UCSD-AML1 (cell line): ENCODE measurements around the gene OR4F15.

Experiments
- DNase-seq: peaks from one replicate; lab custom pipeline; 2025; ENCODE audit not compliant: unreplicated experiment; lab: John Stamatoyannopoulos, UW

The OR4F15 gene

DNA sequence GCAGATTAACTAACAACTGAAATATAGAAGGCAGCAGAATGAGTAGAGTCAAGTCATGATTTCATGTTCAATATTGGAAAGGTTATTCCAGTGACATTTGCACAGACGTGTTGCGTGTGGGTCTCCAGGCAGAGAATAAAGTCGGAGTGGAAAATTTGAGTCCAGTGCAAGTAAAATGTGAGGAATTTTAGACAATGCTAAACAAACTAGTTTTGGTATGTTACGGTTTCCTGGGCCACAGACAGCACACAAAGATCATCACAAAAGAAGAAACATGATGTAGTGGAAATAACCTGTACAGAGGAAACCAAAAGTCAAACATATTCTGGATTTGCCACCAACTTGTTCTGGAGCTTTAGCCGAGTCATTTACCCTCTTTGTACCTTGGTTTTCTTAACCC lies 8.3 kb upstream of the OR4F15 start:
- no peak for DNase-seq

DNA sequence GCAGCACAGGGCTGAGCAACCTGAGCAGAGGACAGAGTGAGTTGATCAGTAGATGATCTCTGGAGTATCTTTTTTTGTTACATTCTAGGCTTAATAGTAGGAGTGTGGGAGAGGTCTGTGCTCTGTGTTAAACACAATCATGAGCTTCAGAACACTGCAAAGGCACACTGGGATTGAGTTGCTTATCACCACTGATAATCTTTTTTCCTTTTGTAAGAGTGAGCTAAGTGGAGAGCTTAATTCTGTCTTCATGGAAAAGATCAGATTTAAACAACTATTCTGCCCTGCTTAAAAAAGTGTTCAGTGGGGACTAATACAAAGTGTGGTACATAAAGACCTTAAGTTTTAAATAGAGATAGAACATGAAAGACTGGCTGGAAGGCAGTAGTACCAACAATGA lies 7.6 kb upstream of the OR4F15 start:
- DNase-seq: no peak

DNA sequence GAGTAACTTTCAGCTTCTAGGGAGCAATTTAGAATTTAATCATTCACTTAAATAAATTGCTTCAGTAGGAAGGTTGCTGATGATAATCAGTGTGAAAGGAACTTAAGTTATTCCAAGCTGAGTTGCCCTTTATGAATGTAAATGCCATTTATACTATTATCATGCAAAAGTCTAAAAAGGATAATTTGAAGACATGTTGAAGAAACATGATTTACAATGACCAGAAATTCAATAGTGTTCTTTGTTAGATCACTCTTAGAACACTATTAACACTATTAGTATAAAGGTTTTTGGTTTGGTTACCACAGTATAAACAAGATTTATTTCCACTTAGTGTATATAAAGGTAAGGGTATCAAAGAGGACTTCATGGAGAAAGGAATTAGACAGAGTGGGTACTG lies 7.1 kb upstream of the OR4F15 start:
- DNase-seq: no peak

DNA sequence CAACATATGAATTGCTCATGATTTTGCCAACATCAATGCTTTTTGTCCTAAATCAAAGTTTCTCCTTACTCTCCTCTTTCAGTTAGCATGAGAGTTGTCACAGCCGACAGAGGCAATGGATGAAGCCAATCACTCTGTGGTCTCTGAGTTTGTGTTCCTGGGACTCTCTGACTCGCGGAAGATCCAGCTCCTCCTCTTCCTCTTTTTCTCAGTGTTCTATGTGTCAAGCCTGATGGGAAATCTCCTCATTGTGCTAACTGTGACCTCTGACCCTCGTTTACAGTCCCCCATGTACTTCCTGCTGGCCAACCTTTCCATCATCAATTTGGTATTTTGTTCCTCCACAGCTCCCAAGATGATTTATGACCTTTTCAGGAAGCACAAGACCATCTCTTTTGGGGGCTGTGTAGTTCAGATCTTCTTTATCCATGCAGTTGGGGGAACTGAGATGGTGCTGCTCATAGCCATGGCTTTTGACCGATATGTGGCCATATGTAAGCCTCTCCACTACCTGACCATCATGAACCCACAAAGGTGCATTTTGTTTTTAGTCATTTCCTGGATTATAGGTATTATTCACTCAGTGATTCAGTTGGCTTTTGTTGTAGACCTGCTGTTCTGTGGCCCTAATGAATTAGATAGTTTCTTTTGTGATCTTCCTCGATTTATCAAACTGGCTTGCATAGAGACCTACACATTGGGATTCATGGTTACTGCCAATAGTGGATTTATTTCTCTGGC lies 6.2 kb upstream of the OR4F15 start:
- DNase-seq: no peak

DNA sequence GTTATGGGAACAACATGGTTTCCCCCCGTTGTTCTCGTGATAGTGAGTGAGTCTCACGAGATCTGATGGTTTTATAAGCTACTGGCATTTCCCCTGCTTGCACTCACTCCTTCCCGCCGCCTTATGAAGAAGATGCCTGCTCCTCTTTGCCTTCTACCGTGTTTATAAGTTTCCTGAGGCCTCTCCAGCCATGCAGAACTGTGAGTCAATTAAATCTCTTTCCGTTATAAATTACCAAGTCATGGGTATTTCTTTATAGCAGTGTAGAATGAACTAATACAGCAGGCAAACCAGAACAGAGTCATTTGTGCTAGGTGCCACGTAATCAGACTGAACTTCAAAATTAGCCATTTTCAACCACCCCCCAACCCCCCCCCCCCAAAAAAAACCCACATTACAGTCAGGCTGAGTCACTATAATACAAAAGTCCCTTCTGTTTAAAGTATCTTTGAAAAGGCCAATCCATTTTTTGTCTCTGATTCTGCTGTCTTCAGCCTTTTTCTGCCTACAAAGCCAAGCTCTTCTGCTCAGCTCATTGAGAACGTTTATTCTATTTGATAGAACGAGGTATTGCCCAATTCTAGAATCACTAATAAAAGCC lies 4.6 kb upstream of the OR4F15 start:
- DNase-seq: no peak

DNA sequence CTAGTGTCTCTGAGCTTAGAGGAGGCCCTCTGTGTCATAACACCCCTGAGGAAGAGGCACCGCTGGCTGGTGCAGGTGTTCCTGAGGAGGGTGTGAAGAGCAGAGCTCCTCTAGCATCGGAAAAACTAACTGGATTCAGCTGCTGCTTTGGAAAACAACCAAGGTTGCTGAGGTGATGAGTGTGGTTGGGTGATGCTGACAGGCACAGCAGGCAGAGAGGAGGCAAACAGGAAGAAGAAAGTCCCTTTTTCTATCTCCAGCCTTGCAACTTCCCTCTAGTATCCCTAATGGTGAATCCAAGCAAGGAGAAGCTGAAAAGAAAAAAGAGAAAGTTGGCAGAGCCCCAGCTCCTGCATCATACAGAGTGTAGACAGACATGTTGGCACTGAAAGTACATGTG lies 3.8 kb upstream of the OR4F15 start:
- no peak for DNase-seq

DNA sequence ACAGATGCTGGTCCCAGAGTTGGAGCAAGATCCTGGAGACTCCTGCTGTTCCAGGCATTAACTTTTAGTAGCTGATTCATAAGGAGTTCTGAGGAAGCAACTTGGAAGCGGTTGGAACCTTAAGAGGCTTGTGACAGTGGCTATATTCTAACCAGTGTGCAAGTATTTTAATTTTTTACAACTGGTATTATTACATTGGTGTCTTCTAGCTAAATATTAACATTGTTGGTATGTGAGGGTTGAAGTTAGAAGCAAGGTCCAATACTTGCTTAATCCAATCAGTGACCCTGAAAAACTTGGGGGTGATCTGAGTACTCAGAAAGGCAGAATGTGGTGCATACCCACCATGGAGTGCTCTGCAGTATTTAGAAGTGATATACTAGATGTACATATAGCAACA lies 1.5 kb upstream of the OR4F15 start:
- no peak for DNase-seq

DNA sequence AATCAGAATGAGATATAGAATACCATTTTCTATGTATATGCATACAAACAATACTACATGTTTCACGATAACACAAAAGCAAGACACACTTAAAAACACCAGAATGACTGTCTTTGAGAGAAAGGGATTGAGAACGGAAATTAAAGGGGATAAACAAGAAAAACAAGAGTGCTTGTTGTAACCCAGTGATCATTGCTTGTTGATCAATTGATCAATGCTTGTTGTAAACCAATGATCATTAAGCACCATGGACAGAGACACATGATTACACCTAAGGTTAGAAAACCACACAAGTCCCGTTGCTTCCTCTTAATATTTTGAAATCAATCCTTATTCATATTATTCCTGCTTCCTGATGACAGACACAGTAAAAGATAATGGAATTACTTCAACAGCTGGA lies 1.1 kb upstream of the OR4F15 start:
- DNase-seq: no peak

DNA sequence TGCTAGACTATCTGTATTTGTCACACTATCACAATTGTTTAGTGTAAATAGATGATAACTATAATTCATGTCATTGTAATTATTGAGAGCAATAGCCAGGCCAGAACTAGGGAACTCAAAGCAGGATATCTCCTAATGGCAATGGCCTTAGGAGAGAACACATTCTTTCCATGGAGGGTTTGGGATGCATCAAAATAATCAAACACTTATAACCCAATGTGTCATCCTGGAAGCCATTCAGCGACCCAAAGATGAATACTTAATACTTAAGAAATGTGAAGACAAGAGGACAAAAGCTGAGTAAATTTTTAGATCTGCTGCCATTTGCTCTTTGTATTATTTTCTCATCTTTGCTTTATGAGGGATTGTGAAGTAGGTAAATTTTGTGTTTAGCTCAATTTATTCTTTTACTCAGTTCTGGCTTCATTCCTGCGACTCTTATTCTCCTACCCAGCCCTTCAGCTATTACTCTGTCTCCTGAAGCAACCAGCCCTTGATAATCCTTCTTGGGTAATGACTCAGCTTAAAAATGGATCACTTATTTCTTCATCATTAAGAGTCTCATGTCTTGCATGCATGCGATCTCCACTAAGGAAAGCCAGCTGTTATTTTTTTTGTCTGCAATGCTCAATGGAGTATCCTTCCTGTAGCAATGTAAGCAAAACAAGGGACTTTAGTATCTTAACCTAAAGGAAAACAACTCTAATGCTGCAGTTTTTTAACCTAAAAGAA lies 2.0 kb downstream of the OR4F15 start:
- DNase-seq: no peak

DNA sequence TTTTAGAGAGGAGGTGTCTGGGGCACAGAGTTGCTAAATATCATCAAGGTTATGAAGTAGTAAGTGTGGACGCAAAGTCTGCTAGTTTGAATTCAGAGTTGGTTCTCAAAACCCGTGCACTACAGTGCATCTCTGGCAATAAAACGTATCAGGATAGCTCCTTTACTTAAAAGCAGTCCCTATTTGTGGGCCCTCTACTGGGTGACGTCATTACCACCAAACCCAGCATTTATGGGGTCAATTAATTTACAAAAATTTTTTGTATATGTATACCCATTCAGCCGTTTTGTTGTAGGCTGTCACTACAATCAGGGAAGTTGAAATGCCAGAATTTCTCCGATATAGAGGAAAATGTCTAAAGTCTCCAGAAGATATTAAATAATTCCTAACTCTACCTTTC lies 8.8 kb downstream of the OR4F15 start:
- DNase-seq: no peak

DNA sequence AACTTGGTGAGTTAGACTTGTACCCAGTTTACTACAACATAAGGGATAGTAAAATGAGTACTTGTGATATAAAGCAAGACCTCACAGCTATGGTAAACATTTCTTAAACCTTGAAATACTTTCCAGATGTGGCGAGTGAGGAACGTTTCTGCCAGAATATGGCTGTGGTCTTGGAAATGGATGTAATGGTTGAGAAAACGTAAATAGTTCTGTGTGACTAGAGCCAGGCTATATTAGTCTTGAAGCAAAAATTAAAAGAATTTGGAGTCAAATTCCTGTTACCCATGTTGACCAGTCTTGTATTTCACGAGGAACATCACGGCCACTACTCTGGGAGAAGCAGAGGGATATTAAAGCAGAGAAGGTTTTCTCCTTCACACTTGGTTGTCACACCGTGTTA lies 15.3 kb downstream of the OR4F15 start:
- DNase-seq: no peak

DNA sequence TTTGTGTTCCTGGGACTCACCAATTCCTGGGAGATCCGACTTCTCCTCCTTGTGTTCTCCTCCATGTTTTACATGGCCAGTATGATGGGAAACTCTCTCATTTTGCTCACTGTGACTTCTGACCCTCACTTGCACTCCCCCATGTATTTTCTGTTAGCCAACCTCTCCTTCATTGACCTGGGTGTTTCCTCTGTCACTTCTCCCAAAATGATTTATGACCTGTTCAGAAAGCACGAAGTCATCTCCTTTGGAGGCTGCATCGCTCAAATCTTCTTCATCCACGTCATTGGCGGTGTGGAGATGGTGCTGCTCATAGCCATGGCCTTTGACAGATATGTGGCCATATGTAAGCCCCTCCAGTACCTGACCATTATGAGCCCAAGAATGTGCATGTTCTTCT lies 16.8 kb downstream of the OR4F15 start:
- DNase-seq: no peak

DNA sequence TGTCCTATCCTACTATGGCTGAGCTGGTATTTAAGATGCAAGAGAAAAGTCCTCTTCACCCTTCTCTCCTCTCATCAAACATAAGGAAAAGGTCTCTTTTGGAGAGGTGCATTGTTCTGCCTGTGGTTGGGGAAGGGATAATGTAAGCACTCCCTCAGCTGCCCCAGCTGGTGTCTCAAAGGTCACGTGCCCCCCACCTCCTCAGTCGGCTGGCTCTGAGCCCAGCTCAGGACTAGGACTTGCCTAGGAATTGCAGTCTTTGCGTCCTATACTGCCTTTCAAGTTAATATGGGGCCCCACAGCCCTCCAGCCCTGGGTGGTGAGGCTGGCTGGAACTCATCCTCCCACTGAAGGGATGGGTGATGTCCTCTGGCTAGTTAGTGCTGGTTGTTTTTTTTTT lies 29.7 kb downstream of the OR4F15 start:
- no peak for DNase-seq

DNA sequence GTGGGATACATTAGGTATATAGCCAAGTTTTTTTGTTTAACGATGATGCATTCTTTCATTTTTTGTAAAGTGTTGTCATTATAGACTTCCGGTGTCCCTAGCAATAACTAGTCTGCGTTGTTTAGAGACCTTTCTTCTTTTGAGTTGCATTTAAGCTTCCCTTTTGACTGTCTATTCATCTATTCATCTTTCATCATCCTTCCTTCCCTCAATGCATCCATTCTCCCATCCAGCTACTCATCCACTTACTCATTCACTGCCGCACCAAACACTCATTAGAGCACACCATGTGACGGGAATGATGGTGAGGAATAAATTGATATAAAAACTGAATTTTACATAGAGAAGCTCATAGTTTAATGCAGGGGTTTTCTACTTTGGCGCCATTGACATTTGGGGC lies 32.9 kb downstream of the OR4F15 start:
- no peak for DNase-seq

DNA sequence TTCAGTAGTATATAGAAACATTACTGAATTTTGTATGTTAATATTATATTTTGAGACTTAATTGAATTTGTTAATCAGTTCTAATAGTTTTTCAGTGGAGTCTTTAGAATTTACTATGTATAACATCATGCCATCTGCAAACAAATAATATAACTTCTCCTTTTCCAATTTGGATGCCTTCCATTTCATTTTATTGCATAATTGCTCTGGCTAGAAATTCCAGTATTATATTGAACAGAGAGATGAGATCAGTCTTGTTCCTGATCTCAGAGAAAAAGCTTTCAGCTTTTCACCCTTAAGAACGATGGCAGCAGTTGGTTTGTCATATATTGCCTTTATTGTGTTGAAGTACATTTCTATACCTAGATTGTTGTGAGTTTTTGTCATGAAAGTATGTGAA lies 40.4 kb downstream of the OR4F15 start:
- DNase-seq: no peak
